HEK293 (cell line): ENCODE results near the gene CENPM.

Source experiments
- CTCF ChIA-PET: fragments of 350-600 bp; formaldehyde crosslinking; extraction: SDS; loops from one replicate; lab custom pipeline; 2021; ENCODE audit warnings: antibody characterized with exemption; lab: Yijun Ruan, JAX
- POLR2A ChIA-PET: fragments of 300-600 bp; formaldehyde crosslinking; extraction: SDS; loops from one replicate; lab custom pipeline; 2020; ENCODE audit warnings: antibody characterized with exemption, inconsistent platforms; lab: Yijun Ruan, JAX
- H3K27ac ChIP-seq: fragments of 200-500 bp; sonication (Bioruptor generic); 2 replicates; pipeline ENCODE4 v1.5.1; 2014; ENCODE audit warnings: low read depth, low read length, control low read depth, inconsistent platforms; ENCODE audit errors: extremely low read depth
- H3K36me3 ChIP-seq, 2 experiments: fragments of 200-500 bp in 1 of 2; sonication (Bioruptor generic) in 1 of 2; 1 replicate in 1 of 2; 2 replicates in 1 of 2; pipeline ENCODE4 v1.5.1; 2014 to 2017; ENCODE audit warnings: inconsistent platforms in 2 of 2, low read length in 2 of 2; ENCODE audit not compliant: control insufficient read depth in 2 of 2, insufficient read depth in 1 of 2
- H3K4me1 ChIP-seq: fragments of 200-500 bp; sonication (Bioruptor generic); 2 replicates; pipeline ENCODE4 v1.5.1; 2014; ENCODE audit warnings: mild to moderate bottlenecking, low read length, inconsistent platforms; ENCODE audit not compliant: control insufficient read depth, insufficient read depth
- H3K4me3 ChIP-seq: 2 replicates; pipeline ENCODE4 v1.5.1; 2011; ENCODE audit warnings: low read depth, mild to moderate bottlenecking, control low read depth, low read length, moderate library complexity
- H3K9me3 ChIP-seq: fragments of 200-500 bp; sonication (Bioruptor generic); 2 replicates; pipeline ENCODE4 v1.5.1; 2014; ENCODE audit warnings: low read depth, low read length, inconsistent platforms; ENCODE audit not compliant: control insufficient read depth, insufficient read depth
- GLIS1 ChIP-seq: fragments of 450-650 bp; formaldehyde crosslinking; IDR thresholded peaks from 2 replicates; pipeline ENCODE4 v1.5.1; 2016; ENCODE audit warnings: missing biosample characterization, missing genetic modification characterization
- GLIS2 ChIP-seq: fragments of 450-650 bp; formaldehyde crosslinking; IDR thresholded peaks from 2 replicates; pipeline ENCODE4 v1.5.1; 2016; ENCODE audit warnings: missing biosample characterization, missing genetic modification characterization
- KLF7 ChIP-seq: fragments of 450-650 bp; formaldehyde crosslinking; IDR thresholded peaks from 2 replicates; pipeline ENCODE4 v1.5.1; 2016; ENCODE audit warnings: missing biosample characterization, missing genetic modification characterization, borderline replicate concordance
- OVOL3 ChIP-seq: fragments of 450-650 bp; formaldehyde crosslinking; IDR thresholded peaks from 2 replicates; pipeline ENCODE4 v1.5.1; 2016; ENCODE audit warnings: missing biosample characterization, missing genetic modification characterization
- SCRT2 ChIP-seq: fragments of 450-650 bp; formaldehyde crosslinking; IDR thresholded peaks from 2 replicates; pipeline ENCODE4 v1.5.1; 2016; ENCODE audit warnings: missing biosample characterization, missing genetic modification characterization
- YY1 ChIP-seq: fragments of 450-650 bp; formaldehyde crosslinking; IDR thresholded peaks from 2 replicates; pipeline ENCODE4 v1.5.1; 2018; ENCODE audit warnings: missing biosample characterization, missing genetic modification characterization
- ZFHX2 ChIP-seq: fragments of 450-650 bp; formaldehyde crosslinking; conservative IDR thresholded peaks from 2 replicates; pipeline ENCODE4 v1.5.1; 2016; ENCODE audit warnings: missing biosample characterization, missing genetic modification characterization
- ZIC2 ChIP-seq: fragments of 450-650 bp; formaldehyde crosslinking; IDR thresholded peaks from 2 replicates; pipeline ENCODE4 v1.5.1; 2016; ENCODE audit warnings: missing biosample characterization, missing genetic modification characterization
- ZNF138 ChIP-seq: fragments of 450-650 bp; formaldehyde crosslinking; IDR thresholded peaks from 2 replicates; pipeline ENCODE4 v1.5.1; 2016; ENCODE audit warnings: missing biosample characterization, missing genetic modification characterization, borderline replicate concordance
- ZNF221 ChIP-seq: fragments of 450-650 bp; formaldehyde crosslinking; IDR thresholded peaks from 2 replicates; pipeline ENCODE4 v1.5.1; 2017; ENCODE audit warnings: missing biosample characterization, missing genetic modification characterization, borderline replicate concordance
- ZNF266 ChIP-seq: fragments of 450-650 bp; formaldehyde crosslinking; IDR thresholded peaks from 2 replicates; pipeline ENCODE4 v1.5.1; 2016; ENCODE audit warnings: missing biosample characterization, missing genetic modification characterization, low read depth
- ZNF335 ChIP-seq: fragments of 450-650 bp; formaldehyde crosslinking; conservative IDR thresholded peaks from 2 replicates; pipeline ENCODE4 v1.5.1; 2016; ENCODE audit warnings: missing biosample characterization, missing genetic modification characterization
- ZNF37A ChIP-seq: fragments of 450-650 bp; IDR thresholded peaks from 2 replicates; pipeline ENCODE4 v1.5.1; 2018; ENCODE audit warnings: missing biosample characterization, missing genetic modification characterization
- ZNF530 ChIP-seq: fragments of 450-650 bp; formaldehyde crosslinking; IDR thresholded peaks from 2 replicates; pipeline ENCODE4 v1.5.1; 2016; ENCODE audit warnings: low read depth, missing biosample characterization, missing genetic modification characterization
- ZNF830 ChIP-seq: fragments of 450-650 bp; IDR thresholded peaks from 2 replicates; pipeline ENCODE4 v1.5.0; 2018; ENCODE audit warnings: missing biosample characterization, missing genetic modification characterization, low read depth, mild to moderate bottlenecking, moderate library complexity
- ZSCAN30 ChIP-seq: fragments of 450-650 bp; IDR thresholded peaks from 2 replicates; pipeline ENCODE4 v1.5.1; 2018; ENCODE audit warnings: missing biosample characterization, mild to moderate bottlenecking, missing genetic modification characterization, moderate library complexity
- TF ChIP-seq, protein P1 (sequence below): fragments of 450-650 bp; formaldehyde crosslinking; IDR thresholded peaks from 2 replicates; pipeline ENCODE4 v1.5.1; 2017; ENCODE audit warnings: missing biosample characterization, missing genetic modification characterization
- TF ChIP-seq, protein P2 (sequence below): fragments of 450-650 bp; formaldehyde crosslinking; IDR thresholded peaks from 2 replicates; pipeline ENCODE4 v1.5.1; 2016; ENCODE audit warnings: missing biosample characterization, missing genetic modification characterization
- TF ChIP-seq, protein P3 (sequence below): sonication (generic); formaldehyde crosslinking; IDR thresholded peaks from 2 replicates; pipeline ENCODE4 v1.8.1; 2022; ENCODE audit warnings: mild to moderate bottlenecking, moderate library complexity, missing genetic modification reagents
- TF ChIP-seq, protein P4 (sequence below): fragments of 450-650 bp; formaldehyde crosslinking; IDR thresholded peaks from 2 replicates; pipeline ENCODE4 v1.5.1; 2016; ENCODE audit warnings: missing biosample characterization, missing genetic modification characterization
- TF ChIP-seq, protein P5 (sequence below): fragments of 450-650 bp; formaldehyde crosslinking; IDR thresholded peaks from 2 replicates; pipeline ENCODE4 v1.5.1; 2016; ENCODE audit warnings: missing biosample characterization, missing genetic modification characterization

The CENPM gene

DNA sequence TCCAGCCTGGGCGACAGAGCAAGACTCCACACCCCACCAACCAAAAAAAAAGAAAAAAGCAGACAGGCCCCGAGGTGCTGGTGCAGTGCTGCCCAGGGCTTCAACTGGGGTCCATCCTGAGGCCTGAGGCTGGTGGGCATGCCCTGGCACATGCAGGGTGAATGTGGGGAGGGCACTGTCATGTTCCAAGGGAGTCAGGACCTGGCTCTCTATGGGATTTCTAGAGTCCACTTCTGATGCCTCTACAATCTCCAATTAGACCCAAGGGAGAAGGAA, 10.1 kb downstream of the CENPM start (continued):
- TF ChIP-seq OVOL3, result no peak
- TF ChIP-seq SCRT2 (tag by site-specific recombination), result no peak
- TF ChIP-seq ZNF221 (tag by site-specific recombination), result no peak
- TF ChIP-seq, protein P1, sequence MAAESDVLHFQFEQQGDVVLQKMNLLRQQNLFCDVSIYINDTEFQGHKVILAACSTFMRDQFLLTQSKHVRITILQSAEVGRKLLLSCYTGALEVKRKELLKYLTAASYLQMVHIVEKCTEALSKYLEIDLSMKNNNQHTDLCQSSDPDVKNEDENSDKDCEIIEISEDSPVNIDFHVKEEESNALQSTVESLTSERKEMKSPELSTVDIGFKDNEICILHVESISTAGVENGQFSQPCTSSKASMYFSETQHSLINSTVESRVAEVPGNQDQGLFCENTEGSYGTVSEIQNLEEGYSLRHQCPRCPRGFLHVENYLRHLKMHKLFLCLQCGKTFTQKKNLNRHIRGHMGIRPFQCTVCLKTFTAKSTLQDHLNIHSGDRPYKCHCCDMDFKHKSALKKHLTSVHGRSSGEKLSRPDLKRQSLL, result no peak

DNA sequence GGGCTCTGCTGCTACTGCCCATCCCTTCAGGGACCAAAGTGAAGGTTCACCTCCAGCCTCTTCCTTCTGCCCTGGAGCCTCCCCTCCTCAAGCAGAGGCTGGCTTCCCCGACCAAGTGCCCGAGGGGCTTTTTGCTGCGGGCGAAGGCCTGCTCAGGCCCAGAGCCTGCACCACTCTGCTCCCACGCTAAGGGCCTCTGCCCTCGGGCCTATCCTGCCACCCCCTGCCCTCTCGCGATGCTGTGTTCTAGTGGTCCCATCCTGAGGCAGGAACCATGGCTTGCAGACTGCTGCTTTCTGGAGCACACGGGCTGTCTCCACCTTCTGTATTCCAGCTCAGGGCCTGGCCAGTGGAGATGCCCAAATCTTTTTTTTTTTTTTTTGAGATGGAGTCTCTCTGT, 11.4 kb downstream of the CENPM start:
- TF ChIP-seq GLIS1 (no peak), ZNF530 (tag by site-specific recombination) (no peak), KLF7 (tag by site-specific recombination) (no peak), ZNF266 (no peak), ZFHX2 (tag by site-specific recombination) (no peak), ZNF37A (no peak), ZNF335 (no peak), ZNF138 (no peak), ZNF830 (tag by site-specific recombination) (no peak), ZSCAN30 (tag by site-specific recombination) (no peak), YY1 (tag by site-specific recombination) (no peak)
- TF ChIP-seq, protein P2, sequence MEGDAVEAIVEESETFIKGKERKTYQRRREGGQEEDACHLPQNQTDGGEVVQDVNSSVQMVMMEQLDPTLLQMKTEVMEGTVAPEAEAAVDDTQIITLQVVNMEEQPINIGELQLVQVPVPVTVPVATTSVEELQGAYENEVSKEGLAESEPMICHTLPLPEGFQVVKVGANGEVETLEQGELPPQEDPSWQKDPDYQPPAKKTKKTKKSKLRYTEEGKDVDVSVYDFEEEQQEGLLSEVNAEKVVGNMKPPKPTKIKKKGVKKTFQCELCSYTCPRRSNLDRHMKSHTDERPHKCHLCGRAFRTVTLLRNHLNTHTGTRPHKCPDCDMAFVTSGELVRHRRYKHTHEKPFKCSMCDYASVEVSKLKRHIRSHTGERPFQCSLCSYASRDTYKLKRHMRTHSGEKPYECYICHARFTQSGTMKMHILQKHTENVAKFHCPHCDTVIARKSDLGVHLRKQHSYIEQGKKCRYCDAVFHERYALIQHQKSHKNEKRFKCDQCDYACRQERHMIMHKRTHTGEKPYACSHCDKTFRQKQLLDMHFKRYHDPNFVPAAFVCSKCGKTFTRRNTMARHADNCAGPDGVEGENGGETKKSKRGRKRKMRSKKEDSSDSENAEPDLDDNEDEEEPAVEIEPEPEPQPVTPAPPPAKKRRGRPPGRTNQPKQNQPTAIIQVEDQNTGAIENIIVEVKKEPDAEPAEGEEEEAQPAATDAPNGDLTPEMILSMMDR (tag by site-specific recombination), result no peak
- TF ChIP-seq, protein P3, sequence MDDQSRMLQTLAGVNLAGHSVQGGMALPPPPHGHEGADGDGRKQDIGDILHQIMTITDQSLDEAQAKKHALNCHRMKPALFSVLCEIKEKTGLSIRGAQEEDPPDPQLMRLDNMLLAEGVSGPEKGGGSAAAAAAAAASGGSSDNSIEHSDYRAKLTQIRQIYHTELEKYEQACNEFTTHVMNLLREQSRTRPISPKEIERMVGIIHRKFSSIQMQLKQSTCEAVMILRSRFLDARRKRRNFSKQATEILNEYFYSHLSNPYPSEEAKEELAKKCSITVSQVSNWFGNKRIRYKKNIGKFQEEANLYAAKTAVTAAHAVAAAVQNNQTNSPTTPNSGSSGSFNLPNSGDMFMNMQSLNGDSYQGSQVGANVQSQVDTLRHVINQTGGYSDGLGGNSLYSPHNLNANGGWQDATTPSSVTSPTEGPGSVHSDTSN, result no peak
- no peaks in the 10 kb centered on the region for H3K4me1 ChIP-seq
- ChIA-PET POLR2A (interaction anchor here (0.7 to 4.6 kb wide), 4 partner anchors 8 to 11 kb away, joined by 4 to 31 read pairs (median 8); partner anchors contain the start of gene CENPM), CTCF (no interaction called here)
- no peak overlapping the region for H3K4me3 ChIP-seq
- H3K27ac ChIP-seq, result no peak overlapping the region
- H3K36me3 ChIP-seq, result peaks cover 31 to 78% of the 10 kb centered on the region in 2 experiments; a peak in 2 of 3 replicates
- no peaks in the 10 kb centered on the region for H3K9me3 ChIP-seq

DNA sequence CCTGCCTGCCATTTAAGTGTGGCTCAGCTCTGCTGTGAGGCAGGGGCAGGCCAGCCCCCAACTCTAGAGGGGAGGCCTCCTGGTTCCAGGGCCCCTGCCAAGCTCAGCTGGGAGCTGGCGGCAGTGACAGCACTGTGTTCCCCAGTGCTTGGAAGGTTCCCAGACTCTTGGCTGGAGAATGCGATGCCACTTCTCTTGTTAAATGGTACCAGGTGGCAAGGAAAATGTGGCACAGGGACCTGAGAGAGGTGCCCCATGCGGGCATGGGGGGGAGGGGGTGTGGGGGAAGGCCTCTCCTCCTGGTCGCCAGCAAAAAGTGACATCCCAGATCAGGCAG, 12.0 kb downstream of the CENPM start:
- Histone ChIP-seq H3K9me3 (no peaks in the 10 kb centered on the region), H3K36me3 (peaks cover 27 to 73% of the 10 kb centered on the region in 2 experiments; a peak in 2 of 3 replicates), H3K4me1 (no peaks in the 10 kb centered on the region), H3K4me3 (no peak overlapping the region), H3K27ac (0 out of 2 replicates have a peak overlapping the region, but pooled peaks have one; percentile 1)
- ChIA-PET CTCF (interaction anchor here (1.2 kb wide), 1 partner anchor 238 kb away, joined by 4 read pairs; no protein-coding TSS in a partner anchor), POLR2A (interaction anchor here (1.4 to 4.6 kb wide), 3 partner anchors 9 to 12 kb away, joined by 8 to 31 read pairs (median 8); partner anchors contain the start of gene CENPM)
- TF ChIP-seq, protein P4, sequence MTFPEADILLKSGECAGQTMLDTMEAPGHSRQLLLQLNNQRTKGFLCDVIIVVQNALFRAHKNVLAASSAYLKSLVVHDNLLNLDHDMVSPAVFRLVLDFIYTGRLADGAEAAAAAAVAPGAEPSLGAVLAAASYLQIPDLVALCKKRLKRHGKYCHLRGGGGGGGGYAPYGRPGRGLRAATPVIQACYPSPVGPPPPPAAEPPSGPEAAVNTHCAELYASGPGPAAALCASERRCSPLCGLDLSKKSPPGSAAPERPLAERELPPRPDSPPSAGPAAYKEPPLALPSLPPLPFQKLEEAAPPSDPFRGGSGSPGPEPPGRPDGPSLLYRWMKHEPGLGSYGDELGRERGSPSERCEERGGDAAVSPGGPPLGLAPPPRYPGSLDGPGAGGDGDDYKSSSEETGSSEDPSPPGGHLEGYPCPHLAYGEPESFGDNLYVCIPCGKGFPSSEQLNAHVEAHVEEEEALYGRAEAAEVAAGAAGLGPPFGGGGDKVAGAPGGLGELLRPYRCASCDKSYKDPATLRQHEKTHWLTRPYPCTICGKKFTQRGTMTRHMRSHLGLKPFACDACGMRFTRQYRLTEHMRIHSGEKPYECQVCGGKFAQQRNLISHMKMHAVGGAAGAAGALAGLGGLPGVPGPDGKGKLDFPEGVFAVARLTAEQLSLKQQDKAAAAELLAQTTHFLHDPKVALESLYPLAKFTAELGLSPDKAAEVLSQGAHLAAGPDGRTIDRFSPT (tag by site-specific recombination), result 0 out of 2 replicates have a peak, but pooled peaks have one; percentile 10
- TF ChIP-seq GLIS2 (tag by site-specific recombination) (peak; percentile 24; the same call in 1 of the 2 replicates), ZIC2 (tag by site-specific recombination) (peak; percentile 50; the same call in 1 of the 2 replicates), GLIS1 (0 out of 2 replicates have a peak, but pooled peaks have one; percentile 5)
- TF ChIP-seq, protein P5, sequence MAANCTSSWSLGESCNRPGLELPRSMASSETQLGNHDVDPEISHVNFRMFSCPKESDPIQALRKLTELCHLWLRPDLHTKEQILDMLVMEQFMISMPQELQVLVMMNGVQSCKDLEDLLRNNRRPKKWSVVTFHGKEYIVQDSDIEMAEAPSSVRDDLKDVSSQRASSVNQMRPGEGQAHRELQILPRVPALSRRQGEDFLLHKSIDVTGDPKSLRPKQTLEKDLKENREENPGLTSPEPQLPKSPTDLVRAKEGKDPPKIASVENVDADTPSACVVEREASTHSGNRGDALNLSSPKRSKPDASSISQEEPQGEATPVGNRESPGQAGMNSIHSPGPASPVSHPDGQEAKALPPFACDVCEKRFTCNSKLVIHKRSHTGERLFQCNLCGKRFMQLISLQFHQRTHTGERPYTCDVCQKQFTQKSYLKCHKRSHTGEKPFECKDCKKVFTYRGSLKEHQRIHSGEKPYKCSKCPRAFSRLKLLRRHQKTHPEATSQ (tag by site-specific recombination), result no peak
